Liver (tissue), 9 donors: Measurements from ENCODE around the gene FYB1. TPM values are rescaled to one million over a fixed set of nuclear protein-coding genes. Genes with fewer than 3 reads are reported as not detected.
A peak's percentile ranks its signal among the peaks of the same experiment; 100 is the strongest.

Experiments
- DNase-seq: peaks from one replicate; pipeline ENCODE4 v3.0.0-alpha.2; 2017; ENCODE audit warnings: low spot score
- H3K27ac ChIP-seq, 2 donors: one replicate each; pipeline ENCODE4 v1.7.0; 2013; ENCODE audit warnings: inconsistent platforms in 2 of 2, low read length in 2 of 2, control low read depth in 1 of 2, low read depth in 1 of 2, mild to moderate bottlenecking in 1 of 2
- H3K27me3 ChIP-seq, 4 donors: one replicate each; pipeline versions ENCODE4 v1.6.1 to v1.7.0; 2013; ENCODE audit warnings: low read length in 3 of 4, inconsistent platforms in 1 of 4, mild to moderate bottlenecking in 1 of 4, moderate library complexity in 1 of 4; ENCODE audit not compliant: control insufficient read depth in 4 of 4, insufficient read depth in 4 of 4
- H3K36me3 ChIP-seq, 4 donors: one replicate each; pipeline versions ENCODE4 v1.6.1 to v1.7.0; 2013; ENCODE audit warnings: low read length in 3 of 4, mild to moderate bottlenecking in 3 of 4, low read depth in 1 of 4, moderate library complexity in 1 of 4; ENCODE audit not compliant: control insufficient read depth in 4 of 4, insufficient read depth in 3 of 4
- H3K4me1 ChIP-seq, 4 donors: one replicate each; pipeline versions ENCODE4 v1.6.1 to v1.7.0; 2013; ENCODE audit warnings: low read length in 3 of 4, mild to moderate bottlenecking in 3 of 4, moderate library complexity in 1 of 4; ENCODE audit not compliant: control insufficient read depth in 4 of 4, insufficient read depth in 4 of 4
- H3K4me3 ChIP-seq, 3 donors: one replicate each; pipeline versions ENCODE4 v1.6.1 to v1.7.0; 2013; ENCODE audit warnings: low read length in 3 of 3, control low read depth in 1 of 3, low read depth in 1 of 3, mild to moderate bottlenecking in 1 of 3
- H3K9ac ChIP-seq, 2 donors: one replicate each; pipeline ENCODE4 v1.7.0; 2013; ENCODE audit warnings: low read length in 2 of 2, mild to moderate bottlenecking in 2 of 2, moderate library complexity in 2 of 2, control low read depth in 1 of 2, low read depth in 1 of 2
- H3K9me3 ChIP-seq, 4 donors: one replicate each; pipeline versions ENCODE4 v1.6.1 to v1.7.0; 2013; ENCODE audit warnings: low read length in 3 of 4; ENCODE audit not compliant: control insufficient read depth in 4 of 4
- ATF3 ChIP-seq: IDR thresholded peaks from 2 replicates; pipeline ENCODE4 v1.6.1; 2016; ENCODE audit warnings: antibody characterized with exemption
- CTCF ChIP-seq: fragments of 150-350 bp; IDR thresholded peaks from 2 replicates; pipeline ENCODE4 v1.5.1; 2017; ENCODE audit warnings: improper control_type of control experiment, low read depth, low read length; ENCODE audit not compliant: missing input control
- EGR1 ChIP-seq, 2 donors: IDR thresholded peaks; 2 replicates each; pipeline ENCODE4 v1.6.1; 2016 to 2018; ENCODE audit warnings: antibody characterized with exemption in 2 of 2, low read depth in 2 of 2
- FOXA1 ChIP-seq: IDR thresholded peaks from 2 replicates; pipeline ENCODE4 v1.6.1; 2016; ENCODE audit warnings: antibody characterized with exemption
- FOXA2 ChIP-seq: IDR thresholded peaks from 2 replicates; pipeline ENCODE4 v1.6.1; 2016; ENCODE audit warnings: antibody characterized with exemption
- GABPA ChIP-seq, 2 donors: IDR thresholded peaks in 1 of 2; conservative IDR thresholded peaks in 1 of 2; 2 replicates each; pipeline ENCODE4 v1.6.1; 2016; ENCODE audit warnings: antibody characterized with exemption in 2 of 2, mild to moderate bottlenecking in 1 of 2, moderate library complexity in 1 of 2
- HNF4A ChIP-seq, 2 donors: conservative IDR thresholded peaks; 2 replicates each; pipeline ENCODE4 v1.6.1; 2016; ENCODE audit warnings: antibody characterized with exemption in 2 of 2, mild to moderate bottlenecking in 2 of 2
- HNF4G ChIP-seq: IDR thresholded peaks from 2 replicates; pipeline ENCODE4 v1.6.1; 2016; ENCODE audit warnings: antibody characterized with exemption
- JUND ChIP-seq, 2 donors: IDR thresholded peaks; 2 replicates each; pipeline ENCODE4 v1.6.1; 2016; ENCODE audit warnings: antibody characterized with exemption in 2 of 2
- MAX ChIP-seq: IDR thresholded peaks from 2 replicates; pipeline ENCODE4 v1.6.1; 2016; ENCODE audit warnings: antibody characterized with exemption
- NR2F2 ChIP-seq: IDR thresholded peaks from 2 replicates; pipeline ENCODE4 v1.6.1; 2016; ENCODE audit warnings: antibody characterized with exemption
- RAD21 ChIP-seq, 2 donors: IDR thresholded peaks; 2 replicates each; pipeline ENCODE4 v1.6.1; 2016; ENCODE audit warnings: antibody characterized with exemption in 2 of 2, mild to moderate bottlenecking in 2 of 2
- RXRA ChIP-seq, 2 donors: IDR thresholded peaks; 2 replicates each; pipeline ENCODE4 v1.6.1; 2017 to 2018; ENCODE audit warnings: antibody characterized with exemption in 2 of 2, mild to moderate bottlenecking in 1 of 2
- TAF1 ChIP-seq: conservative IDR thresholded peaks from 2 replicates; pipeline ENCODE4 v1.6.1; 2016; ENCODE audit warnings: antibody characterized with exemption, mild to moderate bottlenecking
- YY1 ChIP-seq: IDR thresholded peaks from 2 replicates; pipeline ENCODE4 v1.6.1; 2016; ENCODE audit warnings: antibody characterized with exemption, mild to moderate bottlenecking
- ZBTB33 ChIP-seq: IDR thresholded peaks from 2 replicates; pipeline ENCODE4 v1.6.1; 2016; ENCODE audit warnings: antibody characterized with exemption
- WGBS: extraction: QIAGEN DNeasy Blood & Tissue Kit; methylation state at CpG from one replicate; pipeline ENCODE4 v1.1.7; 2013; 5-methylcytosine and 5-hydroxymethylcytosine counted together
- polyA plus RNA-seq, 2 donors: library from polyadenylated mRNA; stranded (reverse) in 1 of 2; unstranded in 1 of 2; fragments of 200-250 nt in 1 of 2; fragments of >200 nt in 1 of 2; fragmentation: Nextera tagmentation in 1 of 2; extraction: Ambion mirVana in 1 of 2; gene quantifications; one replicate each; pipeline versions ENCODE4 v1.2.1 to v1.2.3, GENCODE V29; 2013 to 2015
- total RNA-seq, 2 donors: library from RNA; depleted of rRNA; stranded (reverse); fragments of >200 nt; gene quantifications; one replicate each; pipeline ENCODE4 v1.2.3, GENCODE V29; 2014
- TF ChIP-seq, protein P1 (sequence below): IDR thresholded peaks from 2 replicates; pipeline ENCODE4 v1.6.1; 2016; ENCODE audit warnings: antibody characterized with exemption, mild to moderate bottlenecking
- donor health status: healthy.
- donor health status: healthy.
- donor health status: healthy.
- donor health status: healthy.
- donor health status: healthy.

The FYB1 gene
- total and polyA plus RNA-seq, 4 donors, result 2.3 to 14.6 (median 6.9) TPM

DNA sequence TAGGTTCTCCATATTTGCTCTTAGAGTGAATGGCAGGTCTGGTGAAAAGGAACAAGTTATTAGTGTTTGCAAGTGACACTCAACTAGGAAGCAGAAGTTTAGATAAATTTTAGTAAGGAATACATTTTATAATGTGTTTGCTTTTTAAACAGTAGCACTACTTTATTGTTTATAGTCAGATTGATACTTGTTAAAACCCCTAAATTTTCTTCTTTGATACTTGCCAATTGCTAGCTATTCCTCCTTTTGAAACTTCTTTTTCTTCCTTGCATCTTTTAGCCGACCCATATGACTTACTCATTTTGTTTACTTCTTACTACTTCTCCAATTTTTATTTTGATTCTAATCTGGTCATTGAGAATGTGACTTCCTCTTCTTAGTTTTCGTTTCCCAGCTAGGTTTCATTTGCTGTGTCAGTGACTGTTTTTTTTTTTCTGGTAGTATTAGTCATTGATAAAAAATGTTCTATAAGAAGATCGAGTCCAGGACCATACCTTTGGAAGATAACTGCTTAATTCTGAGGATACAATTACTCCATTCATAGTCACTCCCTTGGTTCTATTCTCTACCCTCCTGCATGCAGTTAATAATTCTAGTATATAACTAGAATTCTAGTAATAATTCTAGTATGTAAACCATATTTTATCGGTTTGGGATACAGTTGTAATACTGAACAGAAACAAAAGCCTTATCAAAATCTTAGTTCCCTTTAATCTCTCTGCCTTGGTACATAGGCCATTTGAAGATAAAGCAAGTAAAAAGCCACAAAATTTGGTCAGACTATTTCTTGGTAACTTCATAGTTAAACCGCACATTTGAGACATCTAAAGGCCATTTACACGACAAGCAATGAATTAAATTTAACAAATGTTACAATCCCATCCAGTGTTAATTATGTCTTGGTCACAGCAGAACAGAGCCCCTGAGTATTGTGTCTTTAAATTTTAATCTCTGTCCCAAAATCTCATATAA is 142.3 kb downstream of the FYB1 start:
- TF ChIP-seq ATF3 (no peak), FOXA2 (no peak), HNF4A (conservative IDR thresholded peaks at IDR 0.05) (no peak), GABPA (IDR thresholded peaks at IDR 0.05 in 1 of 2, conservative IDR thresholded peaks at IDR 0.05 in 1 of 2) (no peak), EGR1 (IDR thresholded peaks at IDR 0.05; ENCODE audit: low read depth in 2 of 2) (no peak), FOXA1 (no peak)
- TF ChIP-seq, protein P1, sequence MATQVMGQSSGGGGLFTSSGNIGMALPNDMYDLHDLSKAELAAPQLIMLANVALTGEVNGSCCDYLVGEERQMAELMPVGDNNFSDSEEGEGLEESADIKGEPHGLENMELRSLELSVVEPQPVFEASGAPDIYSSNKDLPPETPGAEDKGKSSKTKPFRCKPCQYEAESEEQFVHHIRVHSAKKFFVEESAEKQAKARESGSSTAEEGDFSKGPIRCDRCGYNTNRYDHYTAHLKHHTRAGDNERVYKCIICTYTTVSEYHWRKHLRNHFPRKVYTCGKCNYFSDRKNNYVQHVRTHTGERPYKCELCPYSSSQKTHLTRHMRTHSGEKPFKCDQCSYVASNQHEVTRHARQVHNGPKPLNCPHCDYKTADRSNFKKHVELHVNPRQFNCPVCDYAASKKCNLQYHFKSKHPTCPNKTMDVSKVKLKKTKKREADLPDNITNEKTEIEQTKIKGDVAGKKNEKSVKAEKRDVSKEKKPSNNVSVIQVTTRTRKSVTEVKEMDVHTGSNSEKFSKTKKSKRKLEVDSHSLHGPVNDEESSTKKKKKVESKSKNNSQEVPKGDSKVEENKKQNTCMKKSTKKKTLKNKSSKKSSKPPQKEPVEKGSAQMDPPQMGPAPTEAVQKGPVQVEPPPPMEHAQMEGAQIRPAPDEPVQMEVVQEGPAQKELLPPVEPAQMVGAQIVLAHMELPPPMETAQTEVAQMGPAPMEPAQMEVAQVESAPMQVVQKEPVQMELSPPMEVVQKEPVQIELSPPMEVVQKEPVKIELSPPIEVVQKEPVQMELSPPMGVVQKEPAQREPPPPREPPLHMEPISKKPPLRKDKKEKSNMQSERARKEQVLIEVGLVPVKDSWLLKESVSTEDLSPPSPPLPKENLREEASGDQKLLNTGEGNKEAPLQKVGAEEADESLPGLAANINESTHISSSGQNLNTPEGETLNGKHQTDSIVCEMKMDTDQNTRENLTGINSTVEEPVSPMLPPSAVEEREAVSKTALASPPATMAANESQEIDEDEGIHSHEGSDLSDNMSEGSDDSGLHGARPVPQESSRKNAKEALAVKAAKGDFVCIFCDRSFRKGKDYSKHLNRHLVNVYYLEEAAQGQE, result no peak
- Histone ChIP-seq H3K4me1 (peaks cover 0 to 16% (median 7%) of the 10 kb centered on the region in 4 donors), H3K9me3 (no peaks in the 10 kb centered on the region), H3K4me3 (no peak overlapping the region), H3K27me3 (no peaks in the 10 kb centered on the region), H3K9ac (no peak overlapping the region), H3K27ac (no peak overlapping the region), H3K36me3 (no peaks in the 10 kb centered on the region)
- no peak for DNase-seq
- 67% methylated on average over 6 of the region's 6 CpGs for WGBS

DNA sequence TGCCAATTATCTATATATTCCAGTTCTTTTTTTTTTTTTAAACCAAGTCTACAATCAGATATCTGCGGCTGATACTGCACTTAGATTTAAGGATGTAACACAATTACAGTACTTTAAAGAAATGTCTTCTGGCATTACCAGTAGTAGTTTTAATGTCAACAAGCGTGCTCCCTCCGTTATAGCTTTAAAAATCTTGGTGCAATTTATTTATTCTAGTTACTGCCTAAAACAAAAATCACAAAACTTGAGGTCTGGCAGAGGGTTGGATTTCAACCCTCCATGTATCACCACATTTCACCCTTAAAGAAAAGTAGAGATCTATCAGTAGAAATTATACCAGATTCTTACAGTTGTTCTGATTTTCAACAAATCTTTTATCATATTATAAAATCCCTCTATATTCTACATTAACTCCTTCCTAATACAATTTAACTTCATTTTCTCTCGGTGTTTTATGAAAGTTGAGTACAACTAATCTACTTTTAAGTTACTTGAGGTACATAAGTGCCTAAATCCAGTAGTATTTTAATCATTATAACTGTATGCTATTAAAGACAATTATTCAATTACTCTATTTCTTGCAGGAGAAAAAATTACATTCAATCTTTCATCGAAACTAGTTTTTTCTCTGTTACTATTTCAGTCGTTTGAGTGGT is 143.1 kb downstream of the FYB1 start:
- no peak for DNase-seq
- Histone ChIP-seq H3K4me3 (no peak overlapping the region), H3K27me3 (no peaks in the 10 kb centered on the region), H3K27ac (no peak overlapping the region), H3K9me3 (no peaks in the 10 kb centered on the region), H3K9ac (peak overlapping the region in 1 of 2 donors; percentile 38), H3K36me3 (no peaks in the 10 kb centered on the region), H3K4me1 (peaks cover 0 to 20% (median 8%) of the 10 kb centered on the region in 4 donors)
- WGBS, result 88% methylated on average over 6 of the region's 6 CpGs
- TF ChIP-seq NR2F2, result no peak
- no peak for TF ChIP-seq TAF1
- no peak for TF ChIP-seq FOXA1
- TF ChIP-seq MAX, result no peak
- TF ChIP-seq ATF3, result no peak
- TF ChIP-seq JUND (IDR thresholded peaks at IDR 0.05), result no peak
- no peak for TF ChIP-seq ZBTB33
- no peak for TF ChIP-seq YY1
- no peak for TF ChIP-seq RXRA (IDR thresholded peaks at IDR 0.05)
- no peak for TF ChIP-seq CTCF
- TF ChIP-seq HNF4G, result no peak
- TF ChIP-seq EGR1 (IDR thresholded peaks at IDR 0.05; ENCODE audit: low read depth in 2 of 2), result no peak
- no peak for TF ChIP-seq RAD21 (IDR thresholded peaks at IDR 0.05)
- no peak for TF ChIP-seq HNF4A (conservative IDR thresholded peaks at IDR 0.05)
- TF ChIP-seq FOXA2, result no peak
- TF ChIP-seq, protein P1, result no peak
- TF ChIP-seq GABPA (IDR thresholded peaks at IDR 0.05 in 1 of 2, conservative IDR thresholded peaks at IDR 0.05 in 1 of 2), result no peak
